Measurements from ENCODE around the gene GLS2. TPM values are rescaled to one million over a fixed set of nuclear protein-coding genes. Genes with fewer than 3 reads are reported as not detected.

Gene GLS2
- polyA plus RNA-seq, 2 of the 4 experiments (the other 2 are of a cell fraction) = 0.36 to 0.44 TPM

- ChIA-PET POLR2A (no interaction called here), CTCF (interaction anchor here (0.7 to 5.4 kb wide), 2 partner anchors 13 to 178 kb away, joined by 3 to 34 read pairs; no protein-coding TSS in a partner anchor)
- Histone ChIP-seq H3K4me1 (peaks cover 9% of the 10 kb centered on the region), H3K4me3 (no peak overlapping the region), H3K27ac (no peak overlapping the region), H3K4me2 (no peak overlapping the region), H3K9me3 (no peaks in the 10 kb centered on the region)
- no peak for TF ChIP-seq HDAC2 (IDR thresholded peaks at IDR 0.05)
- 62% methylated on average over 5 of the region's 5 CpGs for WGBS (ENCODE audit: missing lambda C conversion rate)
- FAIRE-seq (no peak), ATAC-seq (no peak), DNase-seq (ENCODE audit: low read depth in 1 of 2, low spot score in 1 of 2) (no peak)
Observed at GRCh38 chr12:56451147-56451546, 36.8 kb downstream of the GLS2 start.

GRCh38 chr12:56450241-56450640 lies 37.7 kb downstream of the GLS2 start:
- DNase-seq (ENCODE audit: low read depth in 1 of 2, low spot score in 1 of 2) = no peak
- TF ChIP-seq NPAS2 (CRISPR knock-in tag; IDR thresholded peaks at IDR 0.05; ENCODE audit: borderline replicate concordance) = no peak
- no peak for TF ChIP-seq CHD2 (IDR thresholded peaks at IDR 0.05; ENCODE audit: low read length, partially characterized antibody)
- no peak for TF ChIP-seq HDAC2 (IDR thresholded peaks at IDR 0.05)
- no peak for TF ChIP-seq ATOH8 (CRISPR knock-in tag; IDR thresholded peaks at IDR 0.05; ENCODE audit: low read depth)
- no peak for TF ChIP-seq SREBF2 (IDR thresholded peaks at IDR 0.05)
- TF ChIP-seq HMGXB4 (CRISPR knock-in tag; IDR thresholded peaks at IDR 0.05; ENCODE audit: borderline replicate concordance) = no peak
- TF ChIP-seq REST (IDR thresholded peaks at IDR 0.05) = no peak
- TF ChIP-seq ZSCAN20 (CRISPR knock-in tag; IDR thresholded peaks at IDR 0.05) = no peak
- no peak for TF ChIP-seq RCOR1 (IDR thresholded peaks at IDR 0.05; ENCODE audit: low read depth, low read length)
- no peak for TF ChIP-seq PHF8 (IDR thresholded peaks at IDR 0.05; ENCODE audit: borderline replicate concordance, low read depth)
- no peak for TF ChIP-seq NR3C1 (IDR thresholded peaks at IDR 0.05)
- TF ChIP-seq PBX3 (IDR thresholded peaks at IDR 0.05) = no peak
- no peak for TF ChIP-seq KDM1A (IDR thresholded peaks at IDR 0.05; ENCODE audit: low read depth)
- no peak for TF ChIP-seq HEYL (CRISPR knock-in tag; IDR thresholded peaks at IDR 0.05)
- no peak for TF ChIP-seq RNF2 (IDR thresholded peaks at IDR 0.05; ENCODE audit: borderline replicate concordance, low read depth)
- TF ChIP-seq POLR2A (IDR thresholded peaks at IDR 0.05; ENCODE audit: low read length) = no peak
- no peak for TF ChIP-seq ZC3H11A (IDR thresholded peaks at IDR 0.05)
- peak overlapping the region in 1 of 2 experiments; percentile 92; a peak in 1 of 6 replicates for H3K27ac ChIP-seq
- H3K9me3 ChIP-seq = no peaks in the 10 kb centered on the region
- CTCF ChIA-PET = interaction anchor here (0.7 to 5.4 kb wide), 3 partner anchors 9 to 178 kb away, joined by 3 to 34 read pairs (median 10); no protein-coding TSS in a partner anchor
- no peak overlapping the region for H3K4me2 ChIP-seq
- FAIRE-seq = no peak
- 94% methylated on average over 3 of the region's 3 CpGs for WGBS (ENCODE audit: missing lambda C conversion rate)
- ATAC-seq = no peak
- POLR2A ChIA-PET = interaction anchor here (1.0 to 2.2 kb wide), 2 partner anchors 90 to 229 kb away, joined by 3 to 14 read pairs; partner anchors contain the start of genes RNF41 and STAT2
- no peak overlapping the region for H3K4me3 ChIP-seq
- peaks cover 9% of the 10 kb centered on the region for H3K4me1 ChIP-seq

All from A549 (cell line).